Measurements from ENCODE around the gene TNRC6C. TPM values are rescaled to one million over a fixed set of nuclear protein-coding genes. Genes with fewer than 3 reads are reported as not detected.

TNRC6C gene
- total RNA-seq, 1 donor from 2014 or later = 22.4 TPM

DNA sequence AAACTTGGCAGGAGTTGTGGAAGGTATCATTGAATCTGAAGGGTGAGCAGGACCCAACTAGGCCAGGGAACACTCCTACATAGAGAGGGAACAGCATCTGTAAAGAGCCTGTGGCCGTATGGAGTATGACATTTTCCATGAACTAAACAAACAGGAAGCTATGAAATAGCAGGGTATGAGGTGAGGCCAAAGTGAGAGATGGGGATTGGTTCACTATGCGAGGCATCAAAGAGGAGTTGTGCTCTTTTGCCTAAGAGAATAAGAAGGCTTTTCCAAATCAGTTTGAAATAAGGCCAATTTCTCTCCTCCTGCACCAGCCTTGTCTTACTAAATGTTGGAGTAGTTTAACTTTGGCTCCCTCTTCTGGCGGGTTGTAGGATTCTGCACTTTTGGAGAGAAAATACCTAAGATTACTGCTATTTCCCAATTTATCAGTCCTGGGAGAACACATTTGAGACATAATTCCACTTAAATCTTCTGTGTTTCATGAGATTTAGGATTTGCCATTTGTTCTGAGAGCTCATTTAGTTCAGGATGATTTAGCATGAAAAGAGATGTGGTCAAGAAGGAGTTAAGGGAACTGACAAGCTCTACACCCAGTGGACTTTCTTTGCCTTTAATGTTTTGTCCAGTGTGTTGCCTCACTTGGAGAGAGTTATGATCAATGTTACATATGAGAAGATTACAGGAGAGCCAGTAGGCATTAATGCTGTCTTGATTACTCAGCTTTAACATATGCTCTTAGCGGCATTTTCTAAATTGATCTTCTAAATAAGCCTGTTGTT is 55.4 kb downstream of the TNRC6C start:
- H3K27me3 ChIP-seq (ENCODE audit: low read depth) = no peaks in the 10 kb centered on the region
- H3K9me3 ChIP-seq = no peaks in the 10 kb centered on the region
- ATAC-seq (peak; percentile 64 to 72), DNase-seq (no peak)
- no peaks in the 10 kb centered on the region for H3K4me1 ChIP-seq
- intact Hi-C loops (cut with DNase I) = no loop called here
- H3K27ac ChIP-seq = no peak overlapping the region
- TF ChIP-seq, protein P1, sequence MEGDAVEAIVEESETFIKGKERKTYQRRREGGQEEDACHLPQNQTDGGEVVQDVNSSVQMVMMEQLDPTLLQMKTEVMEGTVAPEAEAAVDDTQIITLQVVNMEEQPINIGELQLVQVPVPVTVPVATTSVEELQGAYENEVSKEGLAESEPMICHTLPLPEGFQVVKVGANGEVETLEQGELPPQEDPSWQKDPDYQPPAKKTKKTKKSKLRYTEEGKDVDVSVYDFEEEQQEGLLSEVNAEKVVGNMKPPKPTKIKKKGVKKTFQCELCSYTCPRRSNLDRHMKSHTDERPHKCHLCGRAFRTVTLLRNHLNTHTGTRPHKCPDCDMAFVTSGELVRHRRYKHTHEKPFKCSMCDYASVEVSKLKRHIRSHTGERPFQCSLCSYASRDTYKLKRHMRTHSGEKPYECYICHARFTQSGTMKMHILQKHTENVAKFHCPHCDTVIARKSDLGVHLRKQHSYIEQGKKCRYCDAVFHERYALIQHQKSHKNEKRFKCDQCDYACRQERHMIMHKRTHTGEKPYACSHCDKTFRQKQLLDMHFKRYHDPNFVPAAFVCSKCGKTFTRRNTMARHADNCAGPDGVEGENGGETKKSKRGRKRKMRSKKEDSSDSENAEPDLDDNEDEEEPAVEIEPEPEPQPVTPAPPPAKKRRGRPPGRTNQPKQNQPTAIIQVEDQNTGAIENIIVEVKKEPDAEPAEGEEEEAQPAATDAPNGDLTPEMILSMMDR (IDR thresholded peaks at IDR 0.05) = peak; percentile 74
- H3K36me3 ChIP-seq = peaks cover 23% of the 10 kb centered on the region
- H3K4me3 ChIP-seq = no peak overlapping the region

DNA sequence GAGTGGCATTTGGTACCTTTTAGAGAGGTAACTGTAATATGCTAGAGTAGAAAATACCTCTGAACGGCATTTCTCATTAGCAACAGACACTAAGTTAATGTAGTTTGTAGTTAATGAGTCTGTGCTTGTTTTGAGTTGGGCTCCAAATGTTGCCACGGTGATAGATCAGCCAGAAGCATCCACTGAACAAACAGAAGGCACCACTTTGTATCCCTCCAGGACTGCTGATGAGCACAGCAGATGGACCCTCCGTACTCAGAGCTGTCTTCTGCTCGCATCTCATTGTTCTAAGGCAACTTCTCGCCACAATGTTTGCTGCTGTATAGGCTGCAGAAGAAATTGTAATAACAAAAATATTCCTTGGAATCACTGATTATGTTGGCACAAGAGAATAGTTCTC is 56.1 kb downstream of the TNRC6C start:
- TF ChIP-seq, protein P1 (IDR thresholded peaks at IDR 0.05) = no peak
- ATAC-seq = no peak
- intact Hi-C loops (cut with DNase I) = no loop called here
- Histone ChIP-seq H3K36me3 (peaks cover 20% of the 10 kb centered on the region), H3K27ac (no peak overlapping the region), H3K27me3 (ENCODE audit: low read depth) (no peaks in the 10 kb centered on the region), H3K4me3 (no peak overlapping the region), H3K4me1 (no peaks in the 10 kb centered on the region), H3K9me3 (no peaks in the 10 kb centered on the region)
- DNase-seq = no peak

DNA sequence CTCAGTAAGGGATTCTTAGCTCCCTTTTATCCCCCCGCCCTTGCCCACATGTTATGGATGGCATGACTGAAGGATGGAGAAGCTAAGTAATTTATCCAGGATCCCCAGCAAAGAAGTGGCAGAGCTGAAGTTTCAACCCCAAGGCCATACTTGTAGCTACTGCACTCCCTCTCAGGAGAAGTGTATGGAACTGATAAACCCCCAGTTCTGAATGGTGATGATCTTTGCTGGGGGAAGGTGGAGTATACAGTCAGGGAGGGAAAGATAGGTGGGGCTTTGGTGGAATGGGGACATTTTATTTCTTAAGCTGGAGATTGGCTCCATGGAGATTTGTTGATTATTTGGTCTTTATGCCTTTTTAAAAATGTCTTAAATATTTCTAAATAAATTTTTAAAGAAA is 58.3 kb downstream of the TNRC6C start:
- Histone ChIP-seq H3K9me3 (no peaks in the 10 kb centered on the region), H3K36me3 (peaks cover 5% of the 10 kb centered on the region), H3K27ac (no peak overlapping the region), H3K27me3 (ENCODE audit: low read depth) (no peaks in the 10 kb centered on the region), H3K4me3 (no peak overlapping the region), H3K4me1 (no peaks in the 10 kb centered on the region)
- TF ChIP-seq, protein P1 (IDR thresholded peaks at IDR 0.05) = no peak
- intact Hi-C loops (cut with DNase I) = no loop called here
- ATAC-seq = no peak
- no peak for DNase-seq

DNA sequence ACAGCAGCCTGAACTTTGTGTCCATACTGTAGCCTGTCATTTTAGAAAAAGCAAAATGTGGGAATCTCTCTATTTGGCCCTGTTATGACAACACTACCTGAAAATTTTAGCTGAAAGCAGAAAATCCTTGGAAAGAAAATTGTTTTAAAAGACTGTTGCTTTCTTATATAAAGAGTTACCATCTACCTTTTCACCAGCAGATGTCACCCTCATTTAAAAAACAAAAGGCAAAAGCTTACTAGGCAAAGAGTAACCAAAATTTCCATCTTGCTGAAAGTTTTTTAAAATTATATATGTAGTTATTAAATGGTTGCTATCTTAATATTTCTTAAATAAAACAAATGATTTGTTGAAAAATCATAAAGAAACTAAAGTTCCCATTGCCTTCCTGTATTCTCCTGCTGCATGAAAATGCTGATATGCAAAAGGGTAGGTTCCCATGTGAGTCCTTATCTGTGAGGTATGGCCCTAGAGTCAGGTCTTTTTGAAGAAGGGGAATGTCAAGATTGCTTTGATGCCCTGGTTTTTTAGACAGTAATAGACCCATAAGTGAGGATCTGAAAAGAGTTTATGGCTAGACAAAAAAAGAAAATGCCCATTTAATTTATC is 61.0 kb downstream of the TNRC6C start:
- no peak overlapping the region for H3K27ac ChIP-seq
- no peak for DNase-seq
- no peaks in the 10 kb centered on the region for H3K27me3 ChIP-seq (ENCODE audit: low read depth)
- no peaks in the 10 kb centered on the region for H3K4me1 ChIP-seq
- H3K4me3 ChIP-seq = no peak overlapping the region
- H3K9me3 ChIP-seq = no peaks in the 10 kb centered on the region
- TF ChIP-seq, protein P1 (IDR thresholded peaks at IDR 0.05) = peak; percentile 58
- peaks cover 4% of the 10 kb centered on the region for H3K36me3 ChIP-seq
- intact Hi-C loops (cut with DNase I) = no loop called here
- no peak for ATAC-seq

DNA sequence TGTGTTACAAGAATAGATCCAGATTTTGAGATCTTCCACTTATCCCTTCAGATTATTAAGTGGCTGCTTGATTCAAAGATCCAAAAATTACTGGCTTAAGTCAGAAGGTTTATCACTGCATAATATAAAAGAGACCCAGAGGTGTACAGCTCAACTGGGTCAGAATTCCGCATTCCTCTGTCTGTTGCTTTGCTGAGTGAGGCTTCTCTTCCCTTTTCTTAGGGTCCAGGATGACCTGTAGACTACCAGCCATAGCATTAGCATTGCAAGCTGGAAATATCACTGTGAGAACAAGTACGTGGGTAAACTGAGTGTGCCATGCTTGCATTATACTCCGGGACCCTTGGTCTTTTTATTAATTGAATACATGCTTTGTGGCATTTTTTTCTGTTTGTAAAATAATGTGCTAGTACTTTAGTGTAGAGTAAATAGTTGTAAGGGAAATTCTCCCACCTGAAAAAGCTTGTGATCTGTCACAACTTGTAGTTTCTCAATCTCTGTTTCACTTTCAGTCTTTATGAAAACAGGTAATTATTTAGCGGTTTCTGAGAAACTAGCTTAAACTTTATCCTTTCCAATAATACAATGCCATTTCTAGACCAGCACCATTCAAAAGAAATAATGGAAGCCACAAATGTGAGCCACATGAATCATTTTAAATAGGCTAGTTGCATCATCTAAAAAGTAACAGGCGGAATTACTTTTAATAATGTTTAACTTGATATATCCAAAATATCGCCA is 61.6 kb downstream of the TNRC6C start:
- Histone ChIP-seq H3K9me3 (no peaks in the 10 kb centered on the region), H3K36me3 (peaks cover 4% of the 10 kb centered on the region), H3K4me1 (no peaks in the 10 kb centered on the region), H3K27ac (no peak overlapping the region), H3K27me3 (ENCODE audit: low read depth) (no peaks in the 10 kb centered on the region), H3K4me3 (no peak overlapping the region)
- intact Hi-C loops (cut with DNase I) = no loop called here
- TF ChIP-seq, protein P1 (IDR thresholded peaks at IDR 0.05) = no peak
- ATAC-seq = no peak
- DNase-seq = no peak
